Activated T-helper 2 cell treated with anti-CD3 and anti-CD28 coated beads, Interferon-gamma antibody, Interleukin-2, Interleukin-4, amounts not matched to agents 10 μg/mL and 5 μg/mL and 100 μg/mL, durations not matched to agents 14 hours and 24 hours and 36 hours (primary cell): ENCODE results near the gene FSTL4. TPM values are rescaled to one million over a fixed set of nuclear protein-coding genes. Genes with fewer than 3 reads are reported as not detected.

ENCODE experiments used
- DNase-seq: peaks from one replicate; pipeline ENCODE4 v3.0.0; 2021; ENCODE audit warnings: low spot score
- H3K27ac Mint-ChIP-seq: one replicate; pipeline ENCODE4 v1.8.0; 2021; ENCODE audit warnings: mixed read lengths
- H3K27me3 Mint-ChIP-seq: one replicate; pipeline ENCODE4 v1.8.0; 2021; ENCODE audit warnings: low read depth, mixed read lengths
- H3K36me3 Mint-ChIP-seq: one replicate; pipeline ENCODE4 v1.8.0; 2021; ENCODE audit warnings: low read depth, mixed read lengths
- H3K4me1 Mint-ChIP-seq: one replicate; pipeline ENCODE4 v1.8.0; 2021; ENCODE audit warnings: low read depth, mixed read lengths
- H3K4me3 Mint-ChIP-seq: one replicate; pipeline ENCODE4 v1.8.0; 2021; ENCODE audit warnings: low read depth, mild to moderate bottlenecking, moderate library complexity, mixed read lengths
- H3K9me3 Mint-ChIP-seq: one replicate; pipeline ENCODE4 v1.8.0; 2021; ENCODE audit warnings: mixed read lengths
- intact Hi-C: fragments of 100-400 bp; cut with micrococcal nuclease; formaldehyde crosslinking; loops from one replicate; pipeline ENCODE4 v1.15.1; 2023
- total RNA-seq: library from RNA; stranded (reverse); gene quantifications from 2 replicates; pipeline ENCODE4 v1.2.3, GENCODE V29; 2022

Gene FSTL4
- total RNA-seq, 1 donor from 2014 or later, result 2.1 TPM

DNA sequence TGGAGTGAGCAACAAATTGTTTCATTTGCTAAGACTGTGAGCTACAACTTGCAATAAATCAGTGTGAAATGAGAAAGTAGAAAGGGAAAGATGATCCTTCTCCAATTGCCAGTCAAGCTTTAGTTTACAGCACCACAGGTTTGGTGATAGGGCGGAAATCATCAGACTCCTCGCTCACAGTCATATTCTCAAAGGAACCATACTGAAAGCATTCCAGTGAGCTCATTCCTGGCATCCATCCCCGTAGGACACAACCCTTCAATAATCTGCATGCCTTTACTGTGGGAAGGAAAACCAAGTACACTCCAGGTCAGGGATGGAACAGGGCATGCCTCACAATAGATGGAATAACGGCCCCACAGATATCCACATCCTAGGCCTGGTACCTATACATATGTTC, 80.7 kb downstream of the FSTL4 start:
- Mint-ChIP-seq H3K9me3 (no peaks in the 10 kb centered on the region), H3K4me1 (peaks cover 3% of the 10 kb centered on the region), H3K36me3 (no peaks in the 10 kb centered on the region), H3K4me3 (no peak overlapping the region), H3K27me3 (peaks cover 5% of the 10 kb centered on the region), H3K27ac (no peak overlapping the region)
- intact Hi-C loops, result loop anchor here (5.0 to 10.0 kb wide), 2 partner anchors 34 to 107 kb away; no protein-coding TSS in a partner anchor
- DNase-seq, result no peak

DNA sequence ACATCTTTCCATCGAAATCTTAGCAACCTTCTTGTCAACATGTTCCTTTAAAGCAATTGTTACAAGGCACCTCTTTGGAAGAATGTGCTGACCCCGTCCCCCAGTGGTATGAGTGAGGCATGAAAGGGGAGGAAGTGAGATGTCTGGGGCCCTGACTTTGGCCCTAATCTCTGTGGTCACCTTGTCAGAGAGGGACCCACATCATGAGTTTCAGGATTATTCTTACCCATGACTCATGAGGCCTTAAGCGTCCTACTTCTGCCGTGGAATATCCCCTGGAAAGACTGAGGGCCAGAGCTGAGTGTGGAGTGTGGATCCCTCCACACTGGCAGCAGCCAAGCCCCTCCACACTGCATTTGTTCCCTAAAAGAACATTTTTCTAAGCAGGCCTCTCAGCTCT, 81.2 kb downstream of the FSTL4 start:
- intact Hi-C loops, result loop anchor here (5.0 to 10.0 kb wide), 2 partner anchors 34 to 106 kb away; no protein-coding TSS in a partner anchor
- no peaks in the 10 kb centered on the region for H3K9me3 Mint-ChIP-seq
- H3K27me3 Mint-ChIP-seq, result peaks cover 4% of the 10 kb centered on the region
- DNase-seq, result no peak
- peak overlapping the region; percentile 28 for H3K27ac Mint-ChIP-seq
- no peaks in the 10 kb centered on the region for H3K36me3 Mint-ChIP-seq
- H3K4me3 Mint-ChIP-seq, result no peak overlapping the region
- H3K4me1 Mint-ChIP-seq, result peaks cover 3% of the 10 kb centered on the region

DNA sequence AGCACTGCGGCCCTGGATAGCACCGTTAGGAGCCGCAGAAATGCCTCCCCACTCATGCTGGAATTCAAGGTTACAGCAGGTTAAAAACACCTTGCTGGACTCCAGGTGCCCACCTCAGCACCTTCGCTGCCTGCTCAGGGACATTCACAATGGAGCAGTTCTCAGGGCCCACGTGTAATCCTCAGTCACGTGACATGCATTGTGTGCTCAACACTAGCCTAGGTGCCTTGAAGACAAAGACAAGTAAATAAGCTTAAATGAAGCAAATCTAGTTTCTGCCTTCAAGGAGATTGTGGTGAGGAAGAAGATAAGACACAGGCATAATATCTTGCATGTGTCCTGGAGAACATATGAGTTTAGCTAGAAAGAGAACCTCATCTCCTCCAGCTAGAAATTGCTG, 82.1 kb downstream of the FSTL4 start:
- Mint-ChIP-seq H3K27ac (no peak overlapping the region), H3K4me3 (no peak overlapping the region), H3K27me3 (no peaks in the 10 kb centered on the region), H3K4me1 (peaks cover 3% of the 10 kb centered on the region), H3K9me3 (no peaks in the 10 kb centered on the region), H3K36me3 (no peaks in the 10 kb centered on the region)
- no peak for DNase-seq
- intact Hi-C loops, result loop anchor here (5.0 to 10.0 kb wide), 2 partner anchors 33 to 105 kb away; no protein-coding TSS in a partner anchor

DNA sequence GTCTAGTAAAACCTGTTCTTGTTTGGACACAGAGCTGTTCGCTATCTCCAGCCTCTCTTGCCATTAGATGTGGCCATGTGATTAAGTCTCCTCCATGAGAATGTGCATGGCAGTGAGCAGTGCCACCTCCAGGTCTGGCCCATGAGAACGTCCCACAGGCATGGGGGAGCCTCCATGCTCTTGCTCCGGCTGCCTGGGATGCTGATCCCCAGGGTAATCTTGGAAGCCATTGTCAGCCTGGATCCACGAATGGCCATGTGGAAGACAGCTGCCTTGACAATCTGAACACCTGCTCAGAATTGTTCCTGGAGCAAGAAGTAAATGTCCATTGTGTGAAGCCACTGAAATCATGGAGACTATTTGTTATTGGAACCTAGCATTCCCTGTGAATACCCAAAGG, 83.5 kb downstream of the FSTL4 start:
- Mint-ChIP-seq H3K36me3 (no peaks in the 10 kb centered on the region), H3K9me3 (no peaks in the 10 kb centered on the region), H3K27me3 (no peaks in the 10 kb centered on the region), H3K4me3 (no peak overlapping the region), H3K4me1 (peaks cover 3% of the 10 kb centered on the region), H3K27ac (no peak overlapping the region)
- intact Hi-C loops, result no loop called here
- no peak for DNase-seq

- Mint-ChIP-seq H3K27me3 (peaks cover 1% of the 10 kb centered on the region), H3K9me3 (no peaks in the 10 kb centered on the region)
Measured at GRCh38 chr5:133527311-133527710, 85.0 kb downstream of the FSTL4 start.

DNA sequence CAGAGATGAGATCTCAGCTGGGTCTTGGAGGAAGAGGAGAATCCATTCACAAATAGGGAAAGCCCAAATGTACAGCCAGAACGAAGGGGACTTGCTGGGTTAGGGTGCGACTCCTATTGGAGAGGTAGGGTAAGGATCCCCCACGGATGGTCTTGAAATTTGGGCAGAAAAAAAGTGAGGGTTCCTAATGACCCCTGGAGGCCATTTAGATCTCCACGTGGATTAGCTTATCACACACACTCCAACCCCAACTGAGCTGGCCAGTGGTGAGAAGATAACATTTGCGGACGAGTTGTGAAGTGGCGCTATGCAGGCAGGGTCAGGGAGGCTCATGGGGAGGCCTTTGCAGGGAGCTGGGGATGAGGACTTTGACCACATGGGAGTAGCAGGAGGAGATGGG, 86.0 kb downstream of the FSTL4 start:
- peaks cover 3% of the 10 kb centered on the region for H3K4me1 Mint-ChIP-seq
- intact Hi-C loops, result no loop called here
- H3K4me3 Mint-ChIP-seq, result no peak overlapping the region
- no peak for DNase-seq
- H3K36me3 Mint-ChIP-seq, result no peaks in the 10 kb centered on the region
- H3K27me3 Mint-ChIP-seq, result peaks cover 3% of the 10 kb centered on the region
- no peak overlapping the region for H3K27ac Mint-ChIP-seq
- no peaks in the 10 kb centered on the region for H3K9me3 Mint-ChIP-seq

More at GRCh38 chr5:133527311-133527710, 85.0 kb downstream of the FSTL4 start:
- Mint-ChIP-seq H3K36me3 (no peaks in the 10 kb centered on the region), H3K27ac (no peak overlapping the region), H3K4me1 (peaks cover 3% of the 10 kb centered on the region), H3K4me3 (no peak overlapping the region)
- intact Hi-C loops, result no loop called here
- DNase-seq, result no peak

DNA sequence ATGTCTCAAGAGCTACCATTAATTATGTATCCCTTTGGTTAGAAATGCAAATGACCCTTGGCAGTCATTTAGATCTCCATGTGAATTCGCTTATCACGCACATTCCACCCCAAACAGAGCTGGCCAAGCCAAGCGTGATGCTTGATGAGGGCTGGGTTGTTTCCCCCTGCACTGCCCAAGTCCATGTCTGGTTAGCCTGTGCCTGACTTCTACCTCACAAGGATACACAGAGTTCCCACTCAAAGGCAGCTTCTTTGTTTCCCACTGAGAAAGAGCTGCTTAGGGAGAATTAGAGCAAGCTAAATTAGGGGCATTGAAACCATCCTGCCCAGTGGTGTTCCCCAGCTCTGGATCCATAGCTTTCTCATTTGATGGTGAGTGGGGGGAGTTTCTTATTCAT, 87.2 kb downstream of the FSTL4 start:
- Mint-ChIP-seq H3K9me3 (no peaks in the 10 kb centered on the region), H3K27ac (no peak overlapping the region), H3K27me3 (peaks cover 10% of the 10 kb centered on the region), H3K4me3 (no peak overlapping the region), H3K4me1 (no peaks in the 10 kb centered on the region), H3K36me3 (no peaks in the 10 kb centered on the region)
- intact Hi-C loops, result no loop called here
- no peak for DNase-seq

- Mint-ChIP-seq H3K27ac (no peak overlapping the region), H3K36me3 (no peaks in the 10 kb centered on the region), H3K27me3 (peaks cover 10% of the 10 kb centered on the region), H3K4me1 (no peaks in the 10 kb centered on the region), H3K9me3 (no peaks in the 10 kb centered on the region), H3K4me3 (no peak overlapping the region)
- intact Hi-C loops, result no loop called here
- DNase-seq, result no peak
Measured at GRCh38 chr5:133524666-133525065, 87.7 kb downstream of the FSTL4 start.

DNA sequence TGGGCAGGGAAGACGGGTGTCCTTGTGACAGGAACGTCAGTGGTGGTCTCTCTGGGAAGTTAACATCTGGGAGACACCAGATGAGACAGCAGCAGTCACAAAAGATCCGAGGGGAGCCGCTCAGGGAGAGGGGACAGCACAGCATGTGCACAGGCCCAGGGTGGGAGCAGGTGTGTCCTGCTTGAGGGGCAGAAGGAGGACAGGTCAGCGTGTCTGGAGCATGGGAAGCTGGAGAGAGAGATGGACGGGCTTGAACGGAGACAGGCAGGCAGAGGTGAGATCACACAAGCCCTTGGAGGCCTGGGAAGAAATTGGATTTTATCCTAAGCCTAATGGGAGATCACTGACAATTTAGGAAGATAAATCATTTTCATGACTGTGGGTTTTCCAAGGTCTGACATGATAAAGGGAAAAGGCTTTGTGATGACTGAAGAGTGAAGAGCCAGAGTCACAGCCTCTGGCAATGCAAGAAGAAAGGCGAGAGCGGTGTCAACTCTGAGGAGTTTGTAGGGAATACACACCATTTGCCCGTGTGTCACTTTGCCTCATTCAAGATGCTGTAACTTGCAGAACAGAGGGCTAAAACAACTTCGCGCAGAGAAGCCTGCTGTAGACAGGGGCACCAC, 88.3 kb downstream of the FSTL4 start:
- Mint-ChIP-seq H3K36me3 (no peaks in the 10 kb centered on the region), H3K27ac (no peak overlapping the region), H3K9me3 (no peaks in the 10 kb centered on the region), H3K4me3 (no peak overlapping the region), H3K4me1 (no peaks in the 10 kb centered on the region), H3K27me3 (peaks cover 15% of the 10 kb centered on the region)
- DNase-seq, result no peak
- intact Hi-C loops, result no loop called here

- intact Hi-C loops, result no loop called here
- Mint-ChIP-seq H3K4me1 (no peaks in the 10 kb centered on the region), H3K36me3 (no peaks in the 10 kb centered on the region)
Measured at GRCh38 chr5:133523013-133523658, 89.2 kb downstream of the FSTL4 start.

DNA sequence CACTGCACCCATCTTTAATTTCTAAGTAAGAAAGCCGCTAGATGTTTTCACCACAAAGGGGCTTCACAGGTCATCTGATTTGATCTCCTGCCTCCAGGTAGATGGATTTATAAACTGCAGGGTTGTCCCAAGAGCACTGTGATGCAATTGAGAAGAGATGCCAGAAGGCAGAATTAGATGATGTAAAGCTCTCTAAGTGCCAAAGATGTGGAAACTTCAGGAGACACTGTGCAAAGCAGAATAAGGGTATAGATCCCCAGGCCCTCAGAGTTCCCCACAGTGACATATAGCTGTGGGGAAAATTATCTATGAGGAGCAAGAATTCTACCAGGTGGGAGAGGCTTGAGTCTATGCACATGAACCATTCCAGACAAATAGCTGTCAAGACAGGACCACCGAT, 90.5 kb downstream of the FSTL4 start:
- Mint-ChIP-seq H3K36me3 (no peaks in the 10 kb centered on the region), H3K4me3 (no peak overlapping the region), H3K27ac (no peak overlapping the region), H3K9me3 (no peaks in the 10 kb centered on the region), H3K27me3 (peaks cover 17% of the 10 kb centered on the region), H3K4me1 (no peaks in the 10 kb centered on the region)
- intact Hi-C loops, result no loop called here
- no peak for DNase-seq

More at GRCh38 chr5:133523013-133523658, 89.2 kb downstream of the FSTL4 start:
- Mint-ChIP-seq H3K27ac (no peak overlapping the region), H3K9me3 (no peaks in the 10 kb centered on the region), H3K27me3 (peaks cover 17% of the 10 kb centered on the region), H3K4me3 (no peak overlapping the region)
- no peak for DNase-seq

GRCh38 chr5:133520991-133521706, 91.2 kb downstream of the FSTL4 start:
- Mint-ChIP-seq H3K36me3 (no peaks in the 10 kb centered on the region), H3K4me3 (no peak overlapping the region), H3K9me3 (no peaks in the 10 kb centered on the region), H3K27ac (no peak overlapping the region), H3K27me3 (peaks cover 19% of the 10 kb centered on the region), H3K4me1 (no peaks in the 10 kb centered on the region)
- DNase-seq, result no peak
- intact Hi-C loops, result no loop called here

DNA sequence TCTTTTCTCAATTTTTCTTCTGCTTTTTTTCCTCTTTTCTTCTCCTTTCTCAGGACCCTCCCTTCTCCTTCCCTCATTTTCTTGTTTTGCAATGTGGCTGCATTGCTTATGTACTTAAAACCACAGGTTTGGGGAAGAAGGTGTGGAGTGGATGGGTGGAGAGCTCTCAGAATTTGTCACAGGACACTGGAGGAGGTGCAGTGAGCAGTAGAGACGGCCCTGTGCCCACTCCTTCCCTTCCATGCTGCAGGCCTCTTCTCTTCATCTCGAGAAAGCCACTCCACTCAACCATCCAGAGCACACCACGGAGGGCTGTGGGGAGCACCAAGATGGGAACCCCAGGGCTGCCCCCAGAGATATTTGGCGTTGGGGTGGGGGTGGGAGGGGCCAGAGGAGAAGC, 92.3 kb downstream of the FSTL4 start:
- H3K36me3 Mint-ChIP-seq, result no peaks in the 10 kb centered on the region
- H3K9me3 Mint-ChIP-seq, result no peaks in the 10 kb centered on the region
- no peak for DNase-seq
- intact Hi-C loops, result no loop called here
- no peak overlapping the region for H3K4me3 Mint-ChIP-seq
- H3K4me1 Mint-ChIP-seq, result no peaks in the 10 kb centered on the region
- H3K27me3 Mint-ChIP-seq, result peaks cover 19% of the 10 kb centered on the region
- H3K27ac Mint-ChIP-seq, result no peak overlapping the region
